HepG2 (cell line): Measurements from ENCODE around the gene GIMAP8. TPM values are rescaled to one million over a fixed set of nuclear protein-coding genes. Genes with fewer than 3 reads are reported as not detected.

Experiments
- HMG20B ChIP-seq: conservative IDR thresholded peaks from 2 replicates; pipeline ENCODE4 v1.6.1; 2016; ENCODE audit warnings: missing genetic modification reagents, missing compliant biosample characterization
- HNF4G ChIP-seq, 2 experiments: sonication (generic) in 1 of 2; formaldehyde crosslinking in 1 of 2; IDR thresholded peaks; 2 replicates each; pipeline versions ENCODE4 v1.4.0 to v1.6.1; 2011 to 2020; ENCODE audit warnings: borderline replicate concordance in 2 of 2, low read depth in 2 of 2, mild to moderate bottlenecking in 2 of 2, low read length in 1 of 2, missing genetic modification reagents in 1 of 2, moderate library complexity in 1 of 2
- KDM1A ChIP-seq: IDR thresholded peaks from 2 replicates; pipeline ENCODE4 v1.6.1; 2016; ENCODE audit warnings: missing compliant biosample characterization
- MEIS1 ChIP-seq: sonication (generic); formaldehyde crosslinking; IDR thresholded peaks from 2 replicates; pipeline ENCODE4 v1.9.0; 2021; ENCODE audit warnings: mild to moderate bottlenecking, missing genetic modification reagents, moderate library complexity, borderline replicate concordance
- NFKBIZ ChIP-seq: IDR thresholded peaks from 2 replicates; pipeline ENCODE4 v1.6.1; 2018; ENCODE audit warnings: missing genetic modification reagents, missing compliant biosample characterization
- RFX5 ChIP-seq: IDR thresholded peaks from 2 replicates; pipeline ENCODE4 v1.6.1; 2011; ENCODE audit warnings: low read depth, low read length, improper control_type of control experiment
- SAFB2 ChIP-seq: sonication (generic); formaldehyde crosslinking; IDR thresholded peaks from 2 replicates; pipeline ENCODE4 v1.5.1; 2020; ENCODE audit warnings: missing genetic modification reagents, low read depth, mild to moderate bottlenecking, borderline replicate concordance
- SALL1 ChIP-seq: sonication (generic); formaldehyde crosslinking; IDR thresholded peaks from 2 replicates; pipeline ENCODE4 v1.8.0; 2022; ENCODE audit warnings: mild to moderate bottlenecking, missing genetic modification reagents
- ZNF317 ChIP-seq: sonication (generic); formaldehyde crosslinking; IDR thresholded peaks from 2 replicates; pipeline ENCODE4 v1.5.0; 2020; ENCODE audit warnings: mild to moderate bottlenecking, missing genetic modification reagents
- ZNF331 ChIP-seq: sonication (generic); formaldehyde crosslinking; IDR thresholded peaks from 2 replicates; pipeline ENCODE4 v1.4.0; 2020; ENCODE audit warnings: missing genetic modification reagents
- ZNF350 ChIP-seq: sonication (generic); formaldehyde crosslinking; IDR thresholded peaks from 2 replicates; pipeline ENCODE4 v1.4.0; 2020; ENCODE audit warnings: mild to moderate bottlenecking, low read depth, missing genetic modification reagents, borderline replicate concordance
- polyA plus RNA-seq, 8 experiments: library from polyadenylated mRNA; depleted of rRNA in 3 of 8; stranded (reverse) in 7 of 8; unstranded in 1 of 8; fragments of >200 nt; fragmentation: Illumina TruSeq in 4 of 8; extraction: Trizol in 4 of 8; gene quantifications; 2 replicates each; pipeline versions ENCODE4 v1.2.1 to v1.2.3, GENCODE V29; 2011 to 2016; ENCODE audit warnings: low read depth in 4 of 8, missing spikeins in 1 of 8, mixed read lengths in 1 of 8; ENCODE audit not compliant: insufficient read depth in 1 of 8
- total RNA-seq, 5 experiments: library from RNA; depleted of rRNA; stranded (reverse); fragments of >200 nt; fragmentation: Illumina TruSeq; extraction: Trizol; gene quantifications; 2 replicates each; pipeline ENCODE4 v1.2.3, GENCODE V29; 2016; ENCODE audit warnings: low read depth in 1 of 5
- TF ChIP-seq, protein P1 (sequence below): sonication (generic); formaldehyde crosslinking; IDR thresholded peaks from 2 replicates; pipeline ENCODE4 v1.4.0; 2020; ENCODE audit warnings: missing genetic modification reagents
- TF ChIP-seq, protein P2 (sequence below): sonication (generic); formaldehyde crosslinking; IDR thresholded peaks from 2 replicates; pipeline ENCODE4 v1.4.0; 2020; ENCODE audit warnings: missing genetic modification reagents
- TF ChIP-seq, protein P3 (sequence below): sonication (generic); formaldehyde crosslinking; IDR thresholded peaks from 2 replicates; pipeline ENCODE4 v1.4.0; 2020; ENCODE audit warnings: missing genetic modification reagents, borderline replicate concordance
- TF ChIP-seq, protein P4 (sequence below): conservative IDR thresholded peaks from 2 replicates; pipeline ENCODE4 v1.6.1; 2018; ENCODE audit warnings: missing genetic modification reagents
- TF ChIP-seq, protein P5 (sequence below): IDR thresholded peaks from 2 replicates; pipeline ENCODE4 v1.6.1; 2016; ENCODE audit warnings: missing genetic modification reagents, missing compliant biosample characterization

Gene GIMAP8
- total and polyA plus RNA-seq, 2 of the 13 experiments (the other 11 are each of a cell fraction or from before 2014, with no cell fraction given): not detected

DNA sequence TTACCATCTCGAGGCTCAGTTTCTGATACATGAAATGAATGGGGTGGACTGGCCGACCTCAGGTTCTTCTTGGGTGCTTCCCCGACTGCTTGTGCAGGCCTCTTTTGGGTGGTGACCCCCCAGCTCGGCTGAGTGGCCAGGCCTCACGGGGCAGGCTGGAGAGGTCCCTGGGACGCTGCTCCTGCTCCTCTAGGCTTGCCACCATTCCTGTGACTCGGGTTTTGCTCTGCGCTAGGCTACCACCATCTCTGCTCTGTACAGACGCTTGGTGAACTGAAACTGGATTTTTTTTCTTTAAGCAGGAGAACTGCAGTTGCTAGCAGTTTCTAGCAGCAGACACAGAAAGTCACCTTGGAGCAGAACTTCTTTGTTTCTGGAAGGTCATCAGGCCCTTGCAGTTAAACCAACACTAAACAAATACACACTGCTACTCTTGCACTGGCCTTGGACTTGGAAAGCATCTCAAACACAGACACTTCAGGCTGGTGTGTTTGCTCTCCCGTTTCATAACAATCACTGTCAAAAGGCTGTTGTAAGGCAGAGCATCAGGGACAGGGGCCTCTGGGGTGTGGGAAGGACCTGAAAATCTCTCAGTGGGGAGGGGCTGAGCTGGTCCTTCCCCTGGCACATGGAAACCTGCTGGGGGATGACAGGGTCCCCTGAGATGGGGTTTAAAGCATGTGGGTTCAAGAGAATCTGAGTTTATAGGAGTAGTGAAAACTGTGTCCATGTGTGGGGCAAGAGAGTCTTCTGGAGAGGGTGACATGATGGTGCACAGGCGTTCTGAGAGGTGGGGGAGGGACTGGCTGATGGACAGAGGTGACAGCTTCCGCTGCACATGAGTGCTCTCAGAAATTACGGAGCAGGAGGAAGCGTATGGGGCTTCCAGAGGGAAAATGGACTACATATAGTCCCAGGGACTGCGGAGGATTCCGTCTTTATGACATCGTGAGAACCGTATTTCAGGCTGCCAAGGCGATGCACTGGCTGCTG lies 35.0 kb upstream of the GIMAP8 start (continued):
- TF ChIP-seq NFKBIZ (peak; percentile 85; the same call in 1 of the 2 replicates), ZNF331 (CRISPR knock-in tag) (peak; percentile 85), RFX5 (no peak), ZNF317 (CRISPR knock-in tag) (no peak), SALL1 (CRISPR knock-in tag) (peak; percentile 80), SAFB2 (no peak), KDM1A (CRISPR knock-in tag) (peak; percentile 68; the same call in 1 of the 2 replicates), MEIS1 (0 out of 2 replicates have a peak, but pooled peaks have one; percentile 50), HNF4G (IDR thresholded peaks at IDR 0.05; ENCODE audit: borderline replicate concordance, low read depth, low read length) (peak; percentile 40; the same call in 1 of the 2 replicates), HNF4G (CRISPR knock-in tag; IDR thresholded peaks at IDR 0.05; ENCODE audit: borderline replicate concordance, low read depth) (peak; percentile 59; the same call in 1 of the 2 replicates), HMG20B (peak; percentile 86), ZNF350 (CRISPR knock-in tag) (peak; percentile 89; the same call in 1 of the 2 replicates)
- TF ChIP-seq, protein P1, sequence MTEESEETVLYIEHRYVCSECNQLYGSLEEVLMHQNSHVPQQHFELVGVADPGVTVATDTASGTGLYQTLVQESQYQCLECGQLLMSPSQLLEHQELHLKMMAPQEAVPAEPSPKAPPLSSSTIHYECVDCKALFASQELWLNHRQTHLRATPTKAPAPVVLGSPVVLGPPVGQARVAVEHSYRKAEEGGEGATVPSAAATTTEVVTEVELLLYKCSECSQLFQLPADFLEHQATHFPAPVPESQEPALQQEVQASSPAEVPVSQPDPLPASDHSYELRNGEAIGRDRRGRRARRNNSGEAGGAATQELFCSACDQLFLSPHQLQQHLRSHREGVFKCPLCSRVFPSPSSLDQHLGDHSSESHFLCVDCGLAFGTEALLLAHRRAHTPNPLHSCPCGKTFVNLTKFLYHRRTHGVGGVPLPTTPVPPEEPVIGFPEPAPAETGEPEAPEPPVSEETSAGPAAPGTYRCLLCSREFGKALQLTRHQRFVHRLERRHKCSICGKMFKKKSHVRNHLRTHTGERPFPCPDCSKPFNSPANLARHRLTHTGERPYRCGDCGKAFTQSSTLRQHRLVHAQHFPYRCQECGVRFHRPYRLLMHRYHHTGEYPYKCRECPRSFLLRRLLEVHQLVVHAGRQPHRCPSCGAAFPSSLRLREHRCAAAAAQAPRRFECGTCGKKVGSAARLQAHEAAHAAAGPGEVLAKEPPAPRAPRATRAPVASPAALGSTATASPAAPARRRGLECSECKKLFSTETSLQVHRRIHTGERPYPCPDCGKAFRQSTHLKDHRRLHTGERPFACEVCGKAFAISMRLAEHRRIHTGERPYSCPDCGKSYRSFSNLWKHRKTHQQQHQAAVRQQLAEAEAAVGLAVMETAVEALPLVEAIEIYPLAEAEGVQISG (CRISPR knock-in tag): 0 out of 2 replicates have a peak, but pooled peaks have one; percentile 31
- TF ChIP-seq, protein P2, sequence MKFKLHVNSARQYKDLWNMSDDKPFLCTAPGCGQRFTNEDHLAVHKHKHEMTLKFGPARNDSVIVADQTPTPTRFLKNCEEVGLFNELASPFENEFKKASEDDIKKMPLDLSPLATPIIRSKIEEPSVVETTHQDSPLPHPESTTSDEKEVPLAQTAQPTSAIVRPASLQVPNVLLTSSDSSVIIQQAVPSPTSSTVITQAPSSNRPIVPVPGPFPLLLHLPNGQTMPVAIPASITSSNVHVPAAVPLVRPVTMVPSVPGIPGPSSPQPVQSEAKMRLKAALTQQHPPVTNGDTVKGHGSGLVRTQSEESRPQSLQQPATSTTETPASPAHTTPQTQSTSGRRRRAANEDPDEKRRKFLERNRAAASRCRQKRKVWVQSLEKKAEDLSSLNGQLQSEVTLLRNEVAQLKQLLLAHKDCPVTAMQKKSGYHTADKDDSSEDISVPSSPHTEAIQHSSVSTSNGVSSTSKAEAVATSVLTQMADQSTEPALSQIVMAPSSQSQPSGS (CRISPR knock-in tag): peak; percentile 73; the same call in 1 of the 2 replicates
- TF ChIP-seq, protein P3, sequence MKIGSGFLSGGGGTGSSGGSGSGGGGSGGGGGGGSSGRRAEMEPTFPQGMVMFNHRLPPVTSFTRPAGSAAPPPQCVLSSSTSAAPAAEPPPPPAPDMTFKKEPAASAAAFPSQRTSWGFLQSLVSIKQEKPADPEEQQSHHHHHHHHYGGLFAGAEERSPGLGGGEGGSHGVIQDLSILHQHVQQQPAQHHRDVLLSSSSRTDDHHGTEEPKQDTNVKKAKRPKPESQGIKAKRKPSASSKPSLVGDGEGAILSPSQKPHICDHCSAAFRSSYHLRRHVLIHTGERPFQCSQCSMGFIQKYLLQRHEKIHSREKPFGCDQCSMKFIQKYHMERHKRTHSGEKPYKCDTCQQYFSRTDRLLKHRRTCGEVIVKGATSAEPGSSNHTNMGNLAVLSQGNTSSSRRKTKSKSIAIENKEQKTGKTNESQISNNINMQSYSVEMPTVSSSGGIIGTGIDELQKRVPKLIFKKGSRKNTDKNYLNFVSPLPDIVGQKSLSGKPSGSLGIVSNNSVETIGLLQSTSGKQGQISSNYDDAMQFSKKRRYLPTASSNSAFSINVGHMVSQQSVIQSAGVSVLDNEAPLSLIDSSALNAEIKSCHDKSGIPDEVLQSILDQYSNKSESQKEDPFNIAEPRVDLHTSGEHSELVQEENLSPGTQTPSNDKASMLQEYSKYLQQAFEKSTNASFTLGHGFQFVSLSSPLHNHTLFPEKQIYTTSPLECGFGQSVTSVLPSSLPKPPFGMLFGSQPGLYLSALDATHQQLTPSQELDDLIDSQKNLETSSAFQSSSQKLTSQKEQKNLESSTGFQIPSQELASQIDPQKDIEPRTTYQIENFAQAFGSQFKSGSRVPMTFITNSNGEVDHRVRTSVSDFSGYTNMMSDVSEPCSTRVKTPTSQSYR: peak; percentile 72; the same call in 1 of the 2 replicates
- TF ChIP-seq, protein P4, sequence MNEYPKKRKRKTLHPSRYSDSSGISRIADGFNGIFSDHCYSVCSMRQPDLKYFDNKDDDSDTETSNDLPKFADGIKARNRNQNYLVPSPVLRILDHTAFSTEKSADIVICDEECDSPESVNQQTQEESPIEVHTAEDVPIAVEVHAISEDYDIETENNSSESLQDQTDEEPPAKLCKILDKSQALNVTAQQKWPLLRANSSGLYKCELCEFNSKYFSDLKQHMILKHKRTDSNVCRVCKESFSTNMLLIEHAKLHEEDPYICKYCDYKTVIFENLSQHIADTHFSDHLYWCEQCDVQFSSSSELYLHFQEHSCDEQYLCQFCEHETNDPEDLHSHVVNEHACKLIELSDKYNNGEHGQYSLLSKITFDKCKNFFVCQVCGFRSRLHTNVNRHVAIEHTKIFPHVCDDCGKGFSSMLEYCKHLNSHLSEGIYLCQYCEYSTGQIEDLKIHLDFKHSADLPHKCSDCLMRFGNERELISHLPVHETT (CRISPR knock-in tag): 0 out of 2 replicates have a peak, but pooled peaks have one; percentile 48
- TF ChIP-seq, protein P5, sequence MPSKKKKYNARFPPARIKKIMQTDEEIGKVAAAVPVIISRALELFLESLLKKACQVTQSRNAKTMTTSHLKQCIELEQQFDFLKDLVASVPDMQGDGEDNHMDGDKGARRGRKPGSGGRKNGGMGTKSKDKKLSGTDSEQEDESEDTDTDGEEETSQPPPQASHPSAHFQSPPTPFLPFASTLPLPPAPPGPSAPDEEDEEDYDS (CRISPR knock-in tag): peak; percentile 51; the same call in 1 of the 2 replicates
